Caki2 (cell line): Measurements from ENCODE around the gene ALS2. TPM values are rescaled to one million over a fixed set of nuclear protein-coding genes. Genes with fewer than 3 reads are reported as not detected.
"Not testable (repeated sequence)": the region's sequence is repeated elsewhere in the genome, so short reads cannot be mapped to it uniquely, and the experiment has no call there.

Experiments
- DNase-seq: peaks from one replicate; pipeline ENCODE4 v3.0.0-alpha.2; 2015; ENCODE audit warnings: low read depth
- in situ Hi-C: cut with HindIII; loops from 2 replicates; pipeline ENCODE4 v1.10.0; 2016; ENCODE audit warnings: low sequenced_read_pairs, low pct_unique_long_range_greater_than_20kb, mixed read lengths
- total RNA-seq: library from RNA; depleted of rRNA; stranded (reverse); fragments of >200 nt; shearing (Covaris generic); gene quantifications from 2 replicates; pipeline ENCODE4 v1.2.3, GENCODE V29; 2014; ENCODE audit warnings: low replicate concordance; rRNA removed

Gene ALS2
- 18.0 and 19.0 TPM in 2 replicates for total RNA-seq

- peak; percentile 99 for DNase-seq
- in situ Hi-C loops: no loop called here
These were observed at the start of gene ALS2 for GRCh38 chr2:201780674-201781493. TSS of gene ALS2 (minus strand) at chr2:201780933. CDS start at chr2:201768885, 12,048 bp downstream.

- in situ Hi-C loops: no loop called here
- DNase-seq: no peak
These were observed 47.5 kb upstream of the ALS2 start for GRCh38 chr2:201828220-201828619.

GRCh38 chr2:201827621-201828020 is 46.9 kb upstream of the ALS2 start:
- no peak for DNase-seq
- in situ Hi-C loops: no loop called here

GRCh38 chr2:201824212-201824611 is 43.5 kb upstream of the ALS2 start:
- DNase-seq: no peak
- in situ Hi-C loops: no loop called here

DNA sequence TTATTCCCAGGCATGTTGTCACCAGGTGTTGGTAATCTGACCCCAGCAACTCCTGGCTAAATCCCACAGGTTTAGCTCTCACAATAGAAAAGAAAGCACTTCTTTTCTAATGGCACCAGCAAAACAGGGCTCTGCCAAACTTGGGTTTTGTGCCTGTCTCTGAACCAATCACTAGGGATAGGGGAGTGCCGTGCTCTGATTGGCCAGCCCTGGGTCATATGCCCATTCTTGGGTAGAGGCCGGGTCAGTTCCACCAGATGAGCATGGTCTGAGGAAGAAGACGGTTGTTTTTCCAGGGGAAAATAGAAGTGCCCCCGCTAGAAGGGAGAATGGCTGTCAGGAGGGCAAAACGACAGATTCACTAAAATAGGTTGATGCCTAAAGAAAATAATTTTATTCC is 40.3 kb upstream of the ALS2 start:
- DNase-seq: no peak
- in situ Hi-C loops: no loop called here

DNA sequence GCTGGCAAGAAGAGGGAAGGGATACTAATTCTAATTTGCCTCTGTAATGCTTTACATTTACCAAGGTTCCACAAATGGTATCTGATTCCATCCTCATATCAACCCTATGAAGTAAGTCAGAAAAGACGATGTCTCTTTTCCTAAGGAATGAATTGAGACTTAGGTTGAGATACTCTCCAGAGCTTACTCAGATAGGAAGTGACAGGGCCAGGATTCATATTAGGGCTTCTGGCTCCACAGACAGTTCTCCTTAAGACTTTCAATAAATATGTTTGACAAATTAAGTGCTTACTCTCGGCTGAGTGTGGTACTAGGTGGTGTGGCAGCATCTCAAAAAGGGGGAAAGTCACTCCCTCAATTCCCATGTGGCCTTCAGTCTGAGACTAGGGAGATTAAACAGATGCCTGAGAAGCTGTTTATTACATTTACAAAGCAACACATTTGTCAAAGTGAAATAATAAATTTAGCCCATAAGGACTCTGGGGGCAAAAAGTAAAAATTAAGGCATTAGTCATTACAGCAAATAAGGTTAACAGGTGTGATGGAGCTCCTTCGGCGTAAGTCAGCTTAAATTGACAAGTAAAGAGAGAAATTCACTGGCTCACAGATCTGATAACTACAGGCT is 39.8 kb upstream of the ALS2 start:
- DNase-seq: no peak
- in situ Hi-C loops: no loop called here

DNA sequence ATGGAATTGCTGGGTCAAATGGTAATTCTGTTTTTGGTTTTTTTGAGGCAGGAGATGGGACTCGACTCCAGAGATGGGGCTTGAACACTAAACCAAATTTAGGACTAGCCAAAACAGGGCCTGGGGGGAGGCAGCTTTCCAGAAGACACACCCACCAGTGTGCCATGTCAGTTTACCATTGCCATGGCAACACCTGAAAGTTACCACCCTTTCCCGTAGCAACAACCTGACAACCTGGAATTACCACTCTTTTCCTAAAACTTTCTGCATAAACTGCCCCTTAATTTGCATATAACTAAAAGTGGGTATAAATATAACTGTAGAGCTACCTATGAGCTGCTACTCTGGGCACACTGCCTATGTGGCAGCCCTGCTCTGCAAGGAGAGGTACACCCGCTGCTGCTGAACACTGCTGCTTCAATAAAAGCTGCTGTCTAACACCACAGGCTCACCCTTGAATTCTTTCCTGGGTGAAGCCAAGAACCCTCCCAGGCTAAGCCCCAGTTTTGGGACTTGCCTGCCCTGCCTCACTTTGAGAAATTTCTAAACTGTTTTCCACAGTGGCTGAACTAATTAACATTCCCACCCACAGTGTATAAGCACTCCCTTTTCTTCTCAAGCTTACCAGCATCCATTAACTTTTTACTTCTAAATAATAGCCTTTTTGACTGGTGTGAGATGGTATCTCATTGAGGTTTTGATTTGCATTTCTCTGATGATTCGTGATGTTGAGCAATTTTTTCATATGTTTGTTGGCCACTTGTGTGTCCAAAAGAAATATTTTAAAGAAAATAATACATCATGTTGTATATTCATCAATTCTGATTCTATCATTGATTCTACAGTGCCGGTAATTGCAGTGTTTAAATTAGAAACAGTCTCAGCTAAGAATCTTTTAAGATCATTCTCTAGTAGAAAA is 36.2 kb upstream of the ALS2 start:
- no peak for DNase-seq
- in situ Hi-C loops: no loop called here

DNA sequence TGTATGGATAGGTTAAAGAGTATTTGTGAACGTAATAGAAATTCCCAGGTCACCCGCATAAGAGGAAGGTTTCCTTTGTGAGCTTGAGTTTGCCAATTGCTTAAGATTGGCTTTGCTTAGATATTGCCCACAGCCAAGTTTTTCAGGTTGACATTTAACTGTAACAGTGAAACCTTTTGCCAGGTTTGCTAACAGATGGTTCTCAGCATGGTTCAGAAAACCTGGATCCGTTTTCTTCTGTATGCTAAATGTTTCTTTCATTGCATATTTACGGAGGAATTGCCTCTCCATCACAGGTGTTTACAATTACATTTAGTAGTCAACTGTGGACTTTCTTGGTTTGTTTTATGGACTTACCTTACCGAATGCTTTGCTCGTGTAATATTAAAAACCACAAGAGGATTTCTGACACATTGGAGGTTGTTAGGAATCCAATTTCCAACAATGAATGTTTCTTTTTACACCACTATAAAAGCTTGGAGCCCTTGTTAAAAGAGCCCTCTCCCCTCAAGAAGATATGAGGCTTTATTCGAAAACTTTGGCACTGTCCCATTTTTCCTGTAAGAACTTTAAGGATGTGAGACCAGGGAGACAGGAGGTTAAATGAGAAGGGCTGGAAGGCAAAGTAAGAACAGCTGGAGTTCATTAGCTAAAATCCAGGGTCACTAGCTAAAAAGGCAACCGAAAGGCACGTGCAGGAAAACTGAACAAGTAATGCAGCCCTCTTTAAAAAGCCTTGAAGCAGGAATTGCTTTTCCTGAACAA is 33.4 kb upstream of the ALS2 start:
- DNase-seq: no peak
- in situ Hi-C loops: no loop called here

DNA sequence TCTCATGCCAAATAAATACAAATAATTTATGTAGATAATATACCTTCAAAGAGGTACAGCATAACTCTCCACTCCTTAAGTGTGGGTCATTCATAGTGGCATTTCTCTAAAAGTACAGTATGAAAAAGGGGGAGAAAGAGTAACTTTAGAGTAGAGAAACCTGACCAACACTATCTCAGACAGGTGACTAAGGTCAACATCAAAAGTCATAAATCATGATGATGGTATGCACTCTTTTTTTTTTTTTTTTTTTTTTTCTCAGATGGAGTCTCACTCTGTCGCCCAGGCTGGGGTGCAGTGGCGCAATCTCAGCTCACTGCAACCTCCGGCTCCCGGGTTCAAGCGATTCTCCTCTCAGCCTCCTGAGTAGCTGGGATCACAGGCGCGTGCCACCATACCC is 29.9 kb upstream of the ALS2 start:
- in situ Hi-C loops, DNase-seq: not testable (repeated sequence)

DNA sequence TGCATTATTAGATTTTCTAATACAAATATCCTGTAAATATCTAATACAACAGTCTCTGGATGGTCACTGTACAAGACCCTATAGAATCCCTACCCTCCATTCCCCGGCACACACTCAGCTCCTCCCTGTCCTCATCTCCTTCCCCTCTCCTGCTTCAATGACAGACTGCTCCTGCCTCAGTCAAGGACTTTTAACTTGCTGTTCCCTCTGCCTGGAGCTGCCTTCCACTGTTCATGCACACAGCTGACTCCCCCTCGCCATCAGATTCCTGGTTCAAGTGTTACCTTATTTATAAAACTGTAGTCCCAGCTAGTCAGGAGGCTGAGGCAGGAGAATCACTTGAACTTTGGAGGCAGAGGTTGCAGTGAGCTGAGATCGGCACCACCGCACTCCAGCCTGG is 28.9 kb upstream of the ALS2 start:
- in situ Hi-C loops: no loop called here
- DNase-seq: no peak

GRCh38 chr2:201808027-201808426 is 27.3 kb upstream of the ALS2 start:
- in situ Hi-C loops: no loop called here
- DNase-seq: no peak

GRCh38 chr2:201807452-201807999 is 26.8 kb upstream of the ALS2 start:
- DNase-seq: no peak
- in situ Hi-C loops: no loop called here

DNA sequence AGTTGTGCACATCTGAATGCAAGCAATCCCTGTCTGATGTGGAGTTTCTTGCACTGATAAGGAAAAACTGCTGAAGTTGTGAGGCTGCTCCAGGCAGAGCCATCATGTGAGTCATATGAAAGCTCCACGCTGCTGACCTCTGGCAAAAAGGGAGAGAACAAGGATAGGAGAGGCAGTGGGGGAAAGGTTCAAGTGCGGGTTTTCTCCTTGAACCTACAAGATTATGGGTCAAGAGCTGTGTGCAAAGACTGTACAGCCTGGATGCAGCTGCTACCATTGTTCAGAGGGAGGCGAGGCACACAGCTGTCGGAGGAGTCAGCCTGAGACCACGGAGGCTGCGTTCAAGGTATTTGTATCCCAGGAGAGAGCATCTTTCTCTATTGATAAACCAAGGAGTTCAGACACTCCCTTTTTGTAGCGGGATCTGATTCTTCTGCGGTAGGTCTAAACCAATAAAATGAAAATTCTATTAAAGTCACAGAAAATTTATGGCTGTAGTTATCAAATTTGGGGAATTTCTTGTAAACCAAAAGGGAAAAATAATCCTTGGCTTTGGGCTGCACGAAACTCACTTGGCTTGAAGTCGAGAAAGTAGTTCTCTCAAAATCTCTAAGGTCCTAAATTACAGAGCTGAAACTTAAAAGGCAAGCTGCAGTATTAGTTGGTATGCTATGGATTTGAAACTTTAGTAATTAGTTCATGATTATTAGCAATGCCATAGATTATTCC is 25.9 kb upstream of the ALS2 start, which contains the start of gene CDK15:
TSS of gene CDK15 (plus strand) at position 96 of the 729 bp plus-strand sequence. CDS start at position 224, 128 bp downstream.
- DNase-seq: no peak
- in situ Hi-C loops: no loop called here

DNA sequence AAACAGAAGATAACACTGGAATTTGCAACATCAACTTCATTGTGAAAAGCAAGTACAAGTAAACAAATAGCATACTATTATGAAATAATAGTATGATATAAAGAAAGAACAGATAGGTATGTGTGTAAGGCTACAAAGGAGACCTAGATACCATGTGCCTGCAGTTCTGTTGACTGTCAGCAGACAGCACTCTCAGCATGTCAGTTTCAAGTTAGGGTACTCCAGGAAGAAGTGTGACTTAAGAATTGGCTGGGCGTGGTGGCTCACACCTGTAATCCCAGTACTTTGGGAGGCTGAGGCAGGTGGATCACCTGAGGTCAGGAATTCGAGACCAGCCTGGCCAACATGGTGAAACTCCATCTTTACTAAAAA is 18.2 kb upstream of the ALS2 start:
- DNase-seq, in situ Hi-C loops: not testable (repeated sequence)

GRCh38 chr2:201798252-201798913 is 17.6 kb upstream of the ALS2 start:
- peak; percentile 96 for DNase-seq
- in situ Hi-C loops: no loop called here

- in situ Hi-C loops: no loop called here
- DNase-seq: peak; percentile 92
These were observed 16.6 kb upstream of the ALS2 start for GRCh38 chr2:201797175-201797840.
